Measurements from ENCODE around the gene MRFAP1. TPM values are rescaled to one million over a fixed set of nuclear protein-coding genes. Genes with fewer than 3 reads are reported as not detected.
"Not testable (repeated sequence)": the region's sequence is repeated elsewhere in the genome, so short reads cannot be mapped to it uniquely, and the experiment has no call there.

The MRFAP1 gene
- polyA plus RNA-seq, 4 donors = 226 to 324 (median 276) TPM

DNA sequence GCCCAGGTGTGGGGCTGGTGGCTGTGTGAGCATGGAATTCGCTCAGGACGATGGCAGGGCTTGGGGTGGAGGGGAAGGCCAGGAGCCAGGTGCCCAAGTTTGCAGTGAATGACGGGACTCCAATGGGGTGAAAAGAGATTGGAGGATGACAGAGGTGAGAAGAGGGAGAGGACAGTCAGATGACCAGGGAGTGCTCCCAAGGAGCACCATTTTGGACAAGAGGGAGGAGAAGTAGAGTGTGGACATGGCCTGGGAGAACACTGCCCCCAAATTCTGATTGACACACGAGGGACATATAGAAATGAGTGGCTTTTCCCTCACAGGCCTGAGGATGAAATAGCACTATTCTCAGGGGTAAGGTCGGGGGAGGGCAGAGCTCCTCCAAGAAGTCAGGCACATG is 6.7 kb downstream of the MRFAP1 start:
- no peaks in the 10 kb centered on the region for H3K27me3 ChIP-seq (ENCODE audit: control insufficient read depth in 3 of 3, insufficient read depth in 3 of 3, low read length in 3 of 3)
- no peaks in the 10 kb centered on the region for H3K9me3 ChIP-seq (ENCODE audit: control insufficient read depth in 2 of 2, insufficient read depth in 1 of 2, low read depth in 1 of 2, low read length in 1 of 2)
- H3K27ac ChIP-seq (ENCODE audit: low read depth in 1 of 3, low read length in 2 of 3) = no peak overlapping the region
- no peak overlapping the region for H3K4me3 ChIP-seq (ENCODE audit: low read depth in 1 of 3, low read length in 3 of 3)
- 77 to 84% (median 84%) methylated on average over 5 of the region's 5 CpGs for WGBS, 3 donors
- H3K4me1 ChIP-seq (ENCODE audit: control insufficient read depth in 3 of 3, insufficient read depth in 2 of 3, low read depth in 1 of 3, low read length in 2 of 3) = peaks cover 2 to 9% (median 6%) of the 10 kb centered on the region in 3 donors
- DNase-seq = no peak
- peaks cover under 1 to 9% (median 8%) of the 10 kb centered on the region in 3 donors for H3K36me3 ChIP-seq (ENCODE audit: control insufficient read depth in 3 of 3, insufficient read depth in 2 of 3, low read depth in 1 of 3, low read length in 3 of 3)
- FAIRE-seq = no peak

DNA sequence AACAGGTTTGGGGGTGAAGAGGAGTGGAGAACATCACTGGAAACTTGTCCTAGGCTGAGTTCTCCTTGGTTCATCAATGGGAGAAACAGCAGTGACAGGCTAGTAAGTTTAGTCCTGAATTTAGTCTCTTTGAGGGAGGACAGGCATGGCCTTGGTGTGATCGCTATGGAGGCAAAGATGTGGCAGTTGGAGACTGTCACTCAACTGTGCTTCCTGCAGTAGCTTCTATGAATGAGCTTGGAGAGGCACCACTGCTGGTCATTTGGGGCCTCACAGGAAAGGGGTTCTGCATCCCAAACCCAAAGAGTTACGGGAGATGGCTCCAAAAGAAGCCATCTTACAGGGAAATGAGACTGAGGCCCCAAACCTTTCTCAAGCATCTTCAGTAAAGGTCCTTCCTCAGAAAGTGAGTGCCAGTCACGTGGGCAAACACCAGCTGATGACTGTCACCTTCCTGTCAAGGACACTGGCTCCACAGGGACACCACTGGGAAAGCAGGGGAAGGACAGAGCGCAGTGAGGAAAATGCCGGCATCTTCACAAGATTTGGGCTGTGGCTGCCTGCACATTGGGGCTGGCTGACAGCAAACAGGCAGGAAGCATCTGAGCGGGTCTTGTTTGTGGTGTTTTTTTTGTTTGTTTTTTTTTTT is 7.2 kb downstream of the MRFAP1 start:
- no peak for FAIRE-seq
- 57 to 70% (median 66%) methylated on average over 6 of the region's 6 CpGs for WGBS, 3 donors

DNA sequence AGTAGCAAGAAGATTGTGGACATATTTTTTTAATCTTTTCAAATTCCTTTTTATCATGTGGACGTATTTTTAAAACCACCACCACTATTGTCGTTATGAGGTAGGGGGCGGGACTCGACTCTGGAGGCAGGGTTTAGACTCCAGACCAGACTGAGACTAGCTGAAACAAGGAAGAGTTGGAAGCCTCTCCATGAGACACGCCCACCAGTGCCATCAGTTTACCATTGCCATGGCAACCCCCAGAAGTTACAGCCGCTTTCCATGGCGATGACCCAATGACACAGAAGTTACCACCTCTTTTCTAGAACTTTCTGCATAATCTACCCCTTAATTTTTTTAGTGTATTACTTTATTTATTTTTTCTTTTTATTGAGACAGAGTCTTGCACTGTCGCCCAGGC is 8.7 kb downstream of the MRFAP1 start:
- H3K27ac ChIP-seq (ENCODE audit: low read depth in 1 of 3, low read length in 2 of 3) = no peak overlapping the region
- no peak for FAIRE-seq
- WGBS, 3 donors = 91 to 95% (median 92%) methylated on average over 8 of the region's 8 CpGs

More for the DNA sequence above, 7.2 kb downstream of the MRFAP1 start:
- no peak for DNase-seq
- Histone ChIP-seq H3K4me1 (ENCODE audit: control insufficient read depth in 3 of 3, insufficient read depth in 2 of 3, low read depth in 1 of 3, low read length in 2 of 3) (peaks cover 2 to 4% (median 2%) of the 10 kb centered on the region in 3 donors), H3K27ac (ENCODE audit: low read depth in 1 of 3, low read length in 2 of 3) (no peak overlapping the region), H3K4me3 (ENCODE audit: low read depth in 1 of 3, low read length in 3 of 3) (no peak overlapping the region), H3K27me3 (ENCODE audit: control insufficient read depth in 3 of 3, insufficient read depth in 3 of 3, low read length in 3 of 3) (no peaks in the 10 kb centered on the region), H3K36me3 (ENCODE audit: control insufficient read depth in 3 of 3, insufficient read depth in 2 of 3, low read depth in 1 of 3, low read length in 3 of 3) (peaks cover 0 to 8% (median 7%) of the 10 kb centered on the region in 3 donors), H3K9me3 (ENCODE audit: control insufficient read depth in 2 of 2, insufficient read depth in 1 of 2, low read depth in 1 of 2, low read length in 1 of 2) (no peaks in the 10 kb centered on the region)

GRCh38 chr4:6654211-6654610 is 13.7 kb downstream of the MRFAP1 start:
- H3K36me3 ChIP-seq (ENCODE audit: control insufficient read depth in 3 of 3, insufficient read depth in 2 of 3, low read depth in 1 of 3, low read length in 3 of 3); H3K4me1 ChIP-seq (ENCODE audit: control insufficient read depth in 3 of 3, insufficient read depth in 2 of 3, low read depth in 1 of 3, low read length in 2 of 3); DNase-seq; H3K27ac ChIP-seq (ENCODE audit: low read depth in 1 of 3, low read length in 2 of 3); FAIRE-seq; H3K9me3 ChIP-seq (ENCODE audit: control insufficient read depth in 2 of 2, insufficient read depth in 1 of 2, low read depth in 1 of 2, low read length in 1 of 2); H3K4me3 ChIP-seq (ENCODE audit: low read depth in 1 of 3, low read length in 3 of 3): not testable (repeated sequence)
- 65 to 91% (median 67%) methylated on average over 2 to 3 of the region's 3 CpGs for WGBS, 3 donors
- H3K27me3 ChIP-seq (ENCODE audit: control insufficient read depth in 3 of 3, insufficient read depth in 3 of 3, low read length in 3 of 3) = peaks cover 0 to 17% (median 3%) of the 10 kb centered on the region in 3 donors

More for the DNA sequence above, 8.7 kb downstream of the MRFAP1 start:
- no peaks in the 10 kb centered on the region for H3K36me3 ChIP-seq (ENCODE audit: control insufficient read depth in 3 of 3, insufficient read depth in 2 of 3, low read depth in 1 of 3, low read length in 3 of 3)
- H3K4me1 ChIP-seq (ENCODE audit: control insufficient read depth in 3 of 3, insufficient read depth in 2 of 3, low read depth in 1 of 3, low read length in 2 of 3) = no peaks in the 10 kb centered on the region
- no peaks in the 10 kb centered on the region for H3K27me3 ChIP-seq (ENCODE audit: control insufficient read depth in 3 of 3, insufficient read depth in 3 of 3, low read length in 3 of 3)
- no peak overlapping the region for H3K4me3 ChIP-seq (ENCODE audit: low read depth in 1 of 3, low read length in 3 of 3)
- no peak for DNase-seq
- H3K9me3 ChIP-seq (ENCODE audit: control insufficient read depth in 2 of 2, insufficient read depth in 1 of 2, low read depth in 1 of 2, low read length in 1 of 2) = no peaks in the 10 kb centered on the region

DNA sequence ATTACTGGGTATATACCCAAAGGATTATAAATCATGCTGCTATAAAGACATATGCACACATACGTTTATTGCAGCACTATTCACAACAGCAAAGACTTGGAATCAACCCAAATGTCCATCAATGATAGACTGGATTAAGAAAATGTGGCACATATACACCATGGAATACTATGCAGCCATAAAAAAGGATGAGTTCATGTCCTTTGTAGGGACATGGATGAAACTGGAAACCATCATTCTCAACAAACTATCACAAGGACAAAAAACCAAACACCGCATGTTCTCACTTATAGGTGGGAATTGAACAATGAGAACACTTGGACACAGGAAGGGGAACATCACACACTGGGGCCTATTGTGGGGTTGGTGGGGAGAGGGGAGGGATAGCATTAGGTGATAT is 14.8 kb downstream of the MRFAP1 start:
- WGBS, 3 donors = 67 to 73% (median 71%) methylated on average over 2 of the region's 2 CpGs
- not testable (repeated sequence) for H3K4me3 ChIP-seq (ENCODE audit: low read depth in 1 of 3, low read length in 3 of 3); H3K27ac ChIP-seq (ENCODE audit: low read depth in 1 of 3, low read length in 2 of 3); H3K4me1 ChIP-seq (ENCODE audit: control insufficient read depth in 3 of 3, insufficient read depth in 2 of 3, low read depth in 1 of 3, low read length in 2 of 3); H3K36me3 ChIP-seq (ENCODE audit: control insufficient read depth in 3 of 3, insufficient read depth in 2 of 3, low read depth in 1 of 3, low read length in 3 of 3); DNase-seq; FAIRE-seq; H3K9me3 ChIP-seq (ENCODE audit: control insufficient read depth in 2 of 2, insufficient read depth in 1 of 2, low read depth in 1 of 2, low read length in 1 of 2)
- peaks cover 0 to 25% (median 3%) of the 10 kb centered on the region in 3 donors for H3K27me3 ChIP-seq (ENCODE audit: control insufficient read depth in 3 of 3, insufficient read depth in 3 of 3, low read length in 3 of 3)

GRCh38 chr4:6655924-6656323 is 15.4 kb downstream of the MRFAP1 start:
- H3K9me3 ChIP-seq (ENCODE audit: control insufficient read depth in 2 of 2, insufficient read depth in 1 of 2, low read depth in 1 of 2, low read length in 1 of 2) = no peaks in the 10 kb centered on the region
- no peaks in the 10 kb centered on the region for H3K4me1 ChIP-seq (ENCODE audit: control insufficient read depth in 3 of 3, insufficient read depth in 2 of 3, low read depth in 1 of 3, low read length in 2 of 3)
- no peaks in the 10 kb centered on the region for H3K36me3 ChIP-seq (ENCODE audit: control insufficient read depth in 3 of 3, insufficient read depth in 2 of 3, low read depth in 1 of 3, low read length in 3 of 3)
- peaks cover 0 to 25% (median 3%) of the 10 kb centered on the region in 3 donors for H3K27me3 ChIP-seq (ENCODE audit: control insufficient read depth in 3 of 3, insufficient read depth in 3 of 3, low read length in 3 of 3)
- FAIRE-seq (no peak), DNase-seq (no peak)
- 88 to 91% (median 90%) methylated on average over 4 to 5 of the region's 5 CpGs for WGBS, 3 donors
- H3K27ac ChIP-seq (ENCODE audit: low read depth in 1 of 3, low read length in 2 of 3) = no peak overlapping the region
- no peak overlapping the region for H3K4me3 ChIP-seq (ENCODE audit: low read depth in 1 of 3, low read length in 3 of 3)

DNA sequence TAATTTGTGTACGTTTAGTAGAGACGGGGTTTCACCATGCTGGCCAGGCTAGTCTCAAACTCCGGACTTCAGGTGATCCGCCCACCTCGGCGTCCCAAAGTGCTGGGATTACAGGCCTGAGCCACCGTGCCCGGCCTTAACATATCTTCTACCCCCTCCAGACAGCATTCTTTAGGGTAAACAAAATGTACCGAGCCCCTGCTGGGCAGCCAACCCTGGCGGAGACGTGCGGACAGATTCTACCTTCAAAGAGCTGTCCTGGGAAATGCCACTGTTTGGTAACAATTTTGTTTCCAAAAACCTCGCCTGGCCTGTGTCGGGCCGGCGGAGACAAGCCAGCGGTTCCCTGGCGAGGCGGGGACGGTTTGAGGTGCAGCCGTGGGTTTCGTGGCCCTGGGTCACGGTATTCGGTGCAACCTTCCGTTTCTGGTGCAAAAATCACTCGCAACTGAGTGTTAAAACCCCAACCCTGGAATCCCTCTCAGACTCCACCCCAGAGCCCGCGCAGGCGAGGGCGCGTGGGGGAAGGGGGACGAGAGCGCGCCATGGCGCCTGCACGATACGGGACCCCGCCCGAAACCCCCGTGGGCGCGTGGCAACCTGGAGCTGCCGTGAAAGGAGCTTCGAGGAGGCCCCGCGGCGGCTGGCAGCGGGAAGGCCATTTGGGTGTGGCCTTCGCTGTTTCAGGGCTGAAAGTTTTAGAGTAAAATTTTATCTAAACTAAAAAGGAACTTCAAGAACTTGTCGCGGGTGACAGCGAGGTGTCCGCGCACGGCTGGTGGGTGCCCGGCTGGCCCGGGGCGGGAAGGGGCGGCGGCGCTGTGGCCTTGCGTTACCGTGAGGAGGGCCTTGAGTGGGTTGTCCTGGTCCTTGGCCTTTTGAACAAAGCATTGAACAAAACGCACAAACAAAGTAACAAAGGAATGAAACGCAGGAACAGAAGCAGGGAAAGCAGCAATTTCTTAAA is 17.0 kb downstream of the MRFAP1 start:
- Histone ChIP-seq H3K9me3 (ENCODE audit: control insufficient read depth in 2 of 2, insufficient read depth in 1 of 2, low read depth in 1 of 2, low read length in 1 of 2) (no peaks in the 10 kb centered on the region), H3K36me3 (ENCODE audit: control insufficient read depth in 3 of 3, insufficient read depth in 2 of 3, low read depth in 1 of 3, low read length in 3 of 3) (no peaks in the 10 kb centered on the region), H3K27me3 (ENCODE audit: control insufficient read depth in 3 of 3, insufficient read depth in 3 of 3, low read length in 3 of 3) (peaks cover 0 to 29% (median 3%) of the 10 kb centered on the region in 3 donors), H3K4me1 (ENCODE audit: control insufficient read depth in 3 of 3, insufficient read depth in 2 of 3, low read depth in 1 of 3, low read length in 2 of 3) (no peaks in the 10 kb centered on the region), H3K4me3 (ENCODE audit: low read depth in 1 of 3, low read length in 3 of 3) (no peak overlapping the region), H3K27ac (ENCODE audit: low read depth in 1 of 3, low read length in 2 of 3) (no peak overlapping the region)
- FAIRE-seq = no peak
- 76 to 85% (median 80%) methylated on average over 65 of the region's 65 CpGs for WGBS, 3 donors
- DNase-seq = no peak

DNA sequence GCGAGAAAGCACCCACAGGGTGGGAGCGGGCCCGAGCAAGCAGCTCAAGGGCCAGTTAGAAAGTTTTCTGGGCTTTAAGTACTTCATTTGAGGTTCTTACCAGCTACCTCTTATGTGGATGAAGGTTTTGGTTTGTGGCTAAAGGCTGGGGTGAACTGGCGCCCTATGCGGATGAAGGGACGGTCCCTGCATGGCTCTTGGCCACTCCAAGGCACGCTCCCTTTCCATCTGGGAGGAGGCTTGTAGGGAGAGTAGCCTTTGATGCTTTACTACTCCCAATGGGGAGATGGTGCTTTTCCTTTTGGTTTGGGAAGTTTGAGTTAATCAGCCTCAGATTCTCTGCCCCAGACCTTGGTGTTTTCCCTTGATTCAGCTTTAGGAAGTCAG is 17.7 kb downstream of the MRFAP1 start:
- H3K9me3 ChIP-seq (ENCODE audit: control insufficient read depth in 2 of 2, insufficient read depth in 1 of 2, low read depth in 1 of 2, low read length in 1 of 2) = no peaks in the 10 kb centered on the region
- WGBS, 3 donors = 80 to 88% (median 87%) methylated on average over 7 of the region's 7 CpGs
- no peak for FAIRE-seq
- no peak overlapping the region for H3K4me3 ChIP-seq (ENCODE audit: low read depth in 1 of 3, low read length in 3 of 3)
- no peaks in the 10 kb centered on the region for H3K36me3 ChIP-seq (ENCODE audit: control insufficient read depth in 3 of 3, insufficient read depth in 2 of 3, low read depth in 1 of 3, low read length in 3 of 3)
- H3K27ac ChIP-seq (ENCODE audit: low read depth in 1 of 3, low read length in 2 of 3) = no peak overlapping the region
- no peaks in the 10 kb centered on the region for H3K4me1 ChIP-seq (ENCODE audit: control insufficient read depth in 3 of 3, insufficient read depth in 2 of 3, low read depth in 1 of 3, low read length in 2 of 3)
- H3K27me3 ChIP-seq (ENCODE audit: control insufficient read depth in 3 of 3, insufficient read depth in 3 of 3, low read length in 3 of 3) = peaks cover 2 to 35% (median 3%) of the 10 kb centered on the region in 3 donors
- DNase-seq = no peak
